Ovary (tissue), 3 donors: ENCODE measurements around the gene UBXN1.

Source experiments
- CTCF ChIP-seq, 3 donors: fragments of 450-650 bp in 2 of 3; fragments of 200-600 bp in 1 of 3; IDR thresholded peaks; one replicate each; pipeline versions ENCODE4 v1.5.1 to v1.8.0; 2016 to 2022; ENCODE audit warnings: antibody characterized with exemption in 3 of 3, mild to moderate bottlenecking in 1 of 3
- EP300 ChIP-seq: sonication (generic); formaldehyde crosslinking; IDR thresholded peaks from one replicate; pipeline ENCODE4 v1.6.1; 2017; ENCODE audit warnings: antibody characterized with exemption
- POLR2A ChIP-seq: fragments of 450-650 bp; IDR thresholded peaks from one replicate; pipeline ENCODE4 v1.6.1; 2017; ENCODE audit warnings: antibody characterized with exemption, mild to moderate bottlenecking, moderate library complexity
- donor health status: DM: no; HTN: no; CAD: no.

GRCh38 chr11:62644220-62644619 lies 34.7 kb downstream of the UBXN1 start:
- TF ChIP-seq CTCF (IDR thresholded peaks at IDR 0.05) (no peak), POLR2A (no peak), EP300 (no peak)
